Activated CD4-positive, alpha-beta T cell treated with anti-CD3 and anti-CD28 coated beads for 24 hours (primary cell): ENCODE data around the gene BPI.
"Not testable (repeated sequence)": the region's sequence is repeated elsewhere in the genome, so short reads cannot be mapped to it uniquely, and the experiment has no call there.

Source experiments
- DNase-seq, 2 donors: peaks; one replicate each; pipeline ENCODE4 v3.0.0-alpha.2; 2020; ENCODE audit warnings: low read depth in 2 of 2

The BPI gene

DNA sequence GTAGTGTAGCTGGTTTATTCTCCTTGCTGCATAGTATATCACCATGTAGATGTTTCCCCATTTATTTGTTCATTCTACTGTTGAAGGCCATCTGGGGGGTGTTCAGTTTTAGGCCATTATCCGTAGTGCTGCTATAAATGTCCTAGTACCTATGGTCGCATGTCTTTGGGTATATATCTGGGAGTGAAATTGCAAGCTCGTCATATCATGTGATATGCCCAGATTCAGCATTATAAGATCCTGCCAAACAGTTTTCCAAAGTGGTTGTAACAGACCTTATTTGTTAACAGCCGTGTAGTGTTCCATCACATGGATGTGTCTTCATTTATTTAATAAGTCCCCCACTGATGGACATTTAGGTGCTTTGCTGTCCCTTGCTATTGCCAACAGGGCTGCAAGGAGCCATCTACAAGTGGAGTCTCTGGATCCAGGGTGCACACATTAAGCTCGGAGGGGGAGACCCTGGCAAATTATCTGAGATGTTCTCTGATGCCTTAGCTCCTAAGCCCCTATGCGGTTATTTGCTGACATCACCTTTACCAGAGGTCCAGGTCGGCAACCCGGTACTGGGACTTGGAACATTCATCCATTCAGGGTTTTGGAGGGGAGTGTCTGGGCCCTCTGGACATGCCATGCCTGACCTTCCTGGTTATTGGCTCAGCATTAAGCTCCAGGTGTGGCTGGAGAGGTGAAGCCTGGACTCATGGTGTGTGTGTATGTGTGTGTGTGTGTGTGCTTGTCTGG is 59.2 kb downstream of the BPI start:
- DNase-seq = no peak

DNA sequence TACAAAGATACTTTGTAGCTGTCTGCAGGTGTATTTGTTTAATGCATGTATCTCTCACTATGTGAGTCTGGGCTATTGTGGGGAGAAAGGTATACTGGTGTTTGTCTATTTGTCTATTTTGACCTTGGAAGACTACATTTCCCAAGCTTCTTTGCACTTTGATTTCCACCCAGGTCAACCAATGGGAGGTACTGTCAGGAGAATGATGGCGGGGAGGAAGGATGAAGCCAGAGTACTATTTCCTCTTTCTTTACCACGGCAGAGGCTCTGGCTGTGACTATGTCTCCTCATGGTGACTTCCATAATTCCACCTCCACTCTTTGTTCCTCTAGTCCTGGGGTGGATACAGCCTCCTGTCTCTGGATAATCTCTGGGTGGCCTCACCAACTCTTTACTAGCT is 65.4 kb downstream of the BPI start:
- DNase-seq = no peak

DNA sequence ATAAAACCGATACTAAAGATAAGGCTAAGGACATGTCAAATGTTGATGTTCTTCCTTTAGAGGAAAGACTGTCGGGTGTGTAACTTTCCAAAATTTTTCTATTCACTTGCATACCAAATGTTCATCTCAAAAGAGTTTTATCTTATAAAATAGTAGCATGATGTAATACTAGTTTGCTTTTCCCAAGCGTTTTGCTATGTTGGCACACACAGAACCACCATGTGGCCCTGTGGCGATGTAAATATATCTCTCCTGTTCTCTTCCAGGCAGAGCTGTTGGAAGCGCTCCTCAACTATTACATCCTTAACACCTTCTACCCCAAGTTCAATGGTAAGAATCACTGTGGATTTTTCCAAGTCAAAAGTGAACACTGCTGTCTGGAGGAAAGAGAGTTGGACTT is 68.8 kb downstream of the BPI start:
- DNase-seq = no peak

DNA sequence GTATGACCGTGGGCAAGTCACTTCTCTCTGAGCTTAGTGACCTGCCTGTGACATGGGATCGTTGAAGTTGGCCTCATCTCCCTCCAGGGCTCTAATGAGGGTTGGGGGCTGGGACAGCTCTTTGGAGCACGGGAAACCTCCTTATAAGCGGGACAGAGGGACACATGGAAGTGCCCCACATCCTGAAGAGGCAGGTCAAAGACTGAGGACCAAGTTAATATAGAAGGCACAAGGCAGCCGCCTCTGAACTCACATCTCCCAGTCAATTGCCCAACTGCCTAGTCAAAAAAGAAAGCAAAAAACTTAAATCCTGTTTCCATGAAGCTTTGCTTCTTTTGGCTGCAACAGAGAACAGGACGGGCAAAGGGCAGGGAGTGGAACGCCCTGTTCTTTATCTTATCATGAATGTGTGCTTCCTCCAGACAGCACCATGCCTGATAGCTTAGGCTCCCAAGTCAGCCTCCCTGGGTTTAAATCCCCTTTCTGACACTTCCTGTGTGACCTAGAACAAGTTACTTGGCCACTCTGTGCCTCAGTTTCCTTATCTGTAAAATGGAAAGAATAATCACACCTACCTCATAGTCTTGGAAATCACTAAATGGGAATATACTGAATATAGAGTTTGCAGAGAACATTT is 69.4 kb downstream of the BPI start:
- no peak for DNase-seq

DNA sequence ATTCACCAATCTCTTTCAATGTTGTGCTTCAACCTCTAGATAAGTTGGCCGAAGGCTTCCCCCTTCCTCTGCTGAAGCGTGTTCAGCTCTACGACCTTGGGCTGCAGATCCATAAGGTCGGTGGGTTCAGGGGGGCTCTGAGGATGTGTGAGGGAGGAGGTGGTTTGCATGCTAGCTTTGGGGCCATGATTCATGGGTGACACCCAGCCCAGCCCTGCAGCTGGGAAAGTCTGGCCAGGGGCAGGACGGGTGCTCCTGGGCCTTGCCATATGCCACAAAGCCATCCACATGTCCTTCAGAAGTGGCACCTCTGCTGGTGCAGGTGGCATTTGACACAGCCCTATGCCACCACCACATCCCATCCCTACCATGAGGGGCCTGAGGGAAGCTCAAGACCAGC is 69.9 kb downstream of the BPI start:
- no peak for DNase-seq

DNA sequence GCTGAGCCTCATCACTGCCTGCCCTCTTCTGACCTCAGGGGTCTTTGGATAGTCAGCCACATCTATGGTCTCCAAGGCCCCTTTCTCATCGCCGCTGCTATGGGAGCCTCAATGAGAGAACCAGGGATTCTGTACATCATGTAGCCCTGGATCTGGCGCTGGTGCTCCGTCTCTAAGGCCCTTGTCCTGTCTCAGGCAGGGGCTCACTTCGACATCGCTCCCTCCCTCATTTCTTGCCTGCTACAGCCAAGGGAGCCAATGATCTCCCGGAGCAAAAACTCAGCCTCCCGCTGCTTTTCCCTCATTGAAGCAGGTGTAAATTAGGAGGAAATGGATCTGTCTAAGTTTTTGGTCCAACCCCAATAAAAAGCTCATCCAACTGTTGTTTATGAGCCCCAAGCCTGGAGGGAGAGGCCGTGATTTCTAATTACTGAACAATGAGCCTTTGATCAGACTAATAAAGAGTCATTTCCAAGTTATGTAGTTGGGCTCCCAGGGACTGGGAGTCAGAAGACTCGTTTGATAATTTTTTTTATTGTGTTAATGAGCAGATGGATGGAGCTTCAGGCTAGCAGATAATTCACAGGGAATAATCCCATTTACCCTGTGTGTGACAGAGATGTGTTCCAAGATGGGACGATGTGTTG is 73.2 kb downstream of the BPI start:
- DNase-seq = no peak

DNA sequence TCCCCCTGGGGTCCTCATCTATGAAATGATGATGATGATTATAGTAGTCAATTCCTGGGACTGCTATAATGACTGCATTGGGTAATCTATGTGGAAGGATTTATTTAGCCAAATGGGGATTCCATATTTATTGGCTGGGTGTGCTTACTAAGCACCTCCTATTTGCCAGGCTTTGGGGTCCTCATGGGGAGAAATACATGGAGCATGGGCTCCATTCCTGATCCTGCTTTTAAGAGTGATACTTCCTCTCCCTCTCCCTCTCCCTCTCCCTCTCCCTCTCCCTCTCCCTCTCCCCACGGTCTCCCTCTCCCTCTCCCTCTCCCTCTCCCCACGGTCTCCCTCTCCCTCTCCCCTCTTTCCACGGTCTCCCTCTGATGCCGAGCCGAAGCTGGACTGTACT is 73.9 kb downstream of the BPI start:
- not testable (repeated sequence) for DNase-seq

DNA sequence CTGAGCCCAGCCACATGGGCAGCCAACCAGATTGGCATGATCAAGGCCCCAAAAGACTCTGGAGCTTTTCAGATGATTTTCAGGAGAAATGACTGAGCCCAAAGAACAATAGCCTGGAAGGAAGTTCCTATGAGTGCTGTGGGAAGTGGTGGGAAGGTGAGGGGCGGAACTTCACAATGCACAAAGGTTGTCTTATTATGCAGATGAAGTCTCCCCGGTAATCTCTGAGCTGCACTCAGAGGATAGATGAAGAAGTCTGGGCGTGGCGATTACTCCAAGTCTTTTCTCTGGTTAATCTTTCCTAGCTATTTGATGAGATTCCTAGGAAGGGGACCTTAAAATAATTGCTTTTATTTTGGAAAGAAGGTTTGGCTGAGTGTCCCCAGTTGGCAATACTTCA is 79.2 kb downstream of the BPI start:
- no peak for DNase-seq

DNA sequence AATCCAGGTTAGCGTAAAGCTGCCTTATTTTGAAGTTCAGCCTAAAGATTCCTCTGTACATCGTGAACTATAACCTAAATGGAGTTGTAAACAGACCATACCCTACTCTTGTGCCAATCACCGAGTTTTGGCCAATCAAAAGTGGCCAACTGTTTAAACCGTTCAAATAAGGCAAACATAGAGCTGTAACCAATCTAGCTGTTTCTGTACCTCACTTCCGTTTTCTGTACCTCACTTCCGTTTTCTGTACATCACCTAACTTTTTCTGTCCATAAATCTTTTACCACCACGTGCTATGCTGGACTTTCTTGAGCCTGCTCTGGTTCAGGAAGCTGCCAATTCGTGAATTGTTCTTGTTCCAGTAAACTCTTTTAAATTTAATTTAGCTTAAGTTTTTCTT is 82.0 kb downstream of the BPI start:
- DNase-seq = no peak

DNA sequence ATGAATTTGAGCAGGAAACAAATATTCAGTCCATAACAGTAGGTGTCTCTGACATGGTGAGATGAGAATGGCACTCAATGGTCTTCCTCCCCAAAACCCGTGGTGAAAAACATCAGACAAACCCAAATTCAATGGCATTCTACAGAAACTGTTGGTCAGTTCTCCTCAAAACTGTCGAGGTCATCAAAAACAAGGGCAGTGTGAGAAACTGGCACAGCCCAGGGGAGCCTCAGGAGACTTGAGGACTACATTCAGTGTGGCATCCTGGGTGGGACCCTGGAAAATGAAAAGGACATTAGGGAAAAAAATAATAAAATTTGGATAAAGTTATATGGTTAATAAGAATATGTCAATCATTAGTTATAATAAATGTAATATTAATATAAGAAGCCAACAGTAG is 82.9 kb downstream of the BPI start:
- no peak for DNase-seq
